ENCODE results near the gene DLEC1.

Gene DLEC1

GRCh38 chr3:38099518-38099917 is 60.5 kb downstream of the DLEC1 start:
- H3K36me3 ChIP-seq (ENCODE audit: control insufficient read depth, insufficient read depth, low read length): no peaks in the 10 kb centered on the region
- no peak for DNase-seq (ENCODE audit: extremely low read depth, insufficient read length)
- no peak overlapping the region for H3K4me3 ChIP-seq (replicated peaks; ENCODE audit: low read depth, low read length)
- no peak for TF ChIP-seq CTCF (IDR thresholded peaks at IDR 0.05; ENCODE audit: insufficient read depth, low read length, poor library complexity, severe bottlenecking)
- H3K27me3 ChIP-seq (replicated peaks; ENCODE audit: control insufficient read depth, insufficient read depth, low read length): no peaks in the 10 kb centered on the region; the same call in 1 of the 2 replicates

GRCh38 chr3:38100498-38100897 is 61.5 kb downstream of the DLEC1 start:
- H3K27me3 ChIP-seq (replicated peaks; ENCODE audit: control insufficient read depth, insufficient read depth, low read length): no peaks in the 10 kb centered on the region; the same call in 1 of the 2 replicates
- TF ChIP-seq CTCF (IDR thresholded peaks at IDR 0.05; ENCODE audit: insufficient read depth, low read length, poor library complexity, severe bottlenecking): no peak
- DNase-seq (ENCODE audit: extremely low read depth, insufficient read length): no peak

GRCh38 chr3:38101811-38102443 is 62.9 kb downstream of the DLEC1 start:
- H3K27me3 ChIP-seq (replicated peaks; ENCODE audit: control insufficient read depth, insufficient read depth, low read length): no peaks in the 10 kb centered on the region
- no peaks in the 10 kb centered on the region for H3K36me3 ChIP-seq (ENCODE audit: control insufficient read depth, insufficient read depth, low read length)
- no peak overlapping the region for H3K4me3 ChIP-seq (replicated peaks; ENCODE audit: low read depth, low read length)
- TF ChIP-seq CTCF (IDR thresholded peaks at IDR 0.05; ENCODE audit: insufficient read depth, low read length, poor library complexity, severe bottlenecking): no peak
- DNase-seq (ENCODE audit: extremely low read depth, insufficient read length): no peak

More at GRCh38 chr3:38100498-38100897, 61.5 kb downstream of the DLEC1 start:
- no peaks in the 10 kb centered on the region for H3K36me3 ChIP-seq (ENCODE audit: control insufficient read depth, insufficient read depth, low read length)
- H3K4me3 ChIP-seq (replicated peaks; ENCODE audit: low read depth, low read length): no peak overlapping the region

GRCh38 chr3:38102444-38102814 is 63.4 kb downstream of the DLEC1 start:
- Histone ChIP-seq H3K4me3 (replicated peaks; ENCODE audit: low read depth, low read length) (no peak overlapping the region), H3K27me3 (replicated peaks; ENCODE audit: control insufficient read depth, insufficient read depth, low read length) (no peaks in the 10 kb centered on the region), H3K36me3 (ENCODE audit: control insufficient read depth, insufficient read depth, low read length) (no peaks in the 10 kb centered on the region)
- no peak for TF ChIP-seq CTCF (IDR thresholded peaks at IDR 0.05; ENCODE audit: insufficient read depth, low read length, poor library complexity, severe bottlenecking)
- no peak for DNase-seq (ENCODE audit: extremely low read depth, insufficient read length)

- H3K36me3 ChIP-seq (ENCODE audit: control insufficient read depth, insufficient read depth, low read length): no peaks in the 10 kb centered on the region
- H3K4me3 ChIP-seq (replicated peaks; ENCODE audit: low read depth, low read length): no peak overlapping the region
- no peaks in the 10 kb centered on the region for H3K27me3 ChIP-seq (replicated peaks; ENCODE audit: control insufficient read depth, insufficient read depth, low read length)
- no peak for DNase-seq (ENCODE audit: extremely low read depth, insufficient read length)
- no peak for TF ChIP-seq CTCF (IDR thresholded peaks at IDR 0.05; ENCODE audit: insufficient read depth, low read length, poor library complexity, severe bottlenecking)
Measured at GRCh38 chr3:38105525-38105924, 66.5 kb downstream of the DLEC1 start.
